GM23248 (cell line): Measurements from ENCODE around the gene DMRTA2. TPM values are rescaled to one million over a fixed set of nuclear protein-coding genes. Genes with fewer than 3 reads are reported as not detected.
A peak's percentile ranks its signal among the peaks of the same experiment; 100 is the strongest.
"Not testable (repeated sequence)": the region's sequence is repeated elsewhere in the genome, so short reads cannot be mapped to it uniquely, and the experiment has no call there.

Experiments
- DNase-seq: peaks from one replicate; pipeline ENCODE4 v3.0.0-alpha.2; 2015
- H2AFZ ChIP-seq: fragments of 200-600 bp; sonication (generic); 2 replicates; pipeline ENCODE4 v1.6.1; 2016; ENCODE audit warnings: antibody characterized with exemption
- H3F3A ChIP-seq: fragments of 200-600 bp; sonication (generic); 2 replicates; pipeline ENCODE4 v1.6.1; 2016; ENCODE audit warnings: mild to moderate bottlenecking, antibody characterized with exemption, mixed run types; ENCODE audit not compliant: insufficient read depth
- H3K27ac ChIP-seq: fragments of 200-600 bp; sonication (generic); 2 replicates; pipeline ENCODE4 v1.5.1; 2016; ENCODE audit warnings: mild to moderate bottlenecking
- H3K27me3 ChIP-seq: fragments of 200-600 bp; sonication (generic); replicated peaks from 2 replicates; pipeline ENCODE4 v1.6.1; 2016; ENCODE audit warnings: mild to moderate bottlenecking; ENCODE audit not compliant: insufficient read depth
- H3K36me3 ChIP-seq: fragments of 200-600 bp; sonication (generic); 2 replicates; pipeline ENCODE4 v1.6.1; 2016; ENCODE audit warnings: low read depth, mild to moderate bottlenecking
- H3K4me1 ChIP-seq: fragments of 200-600 bp; sonication (generic); 2 replicates; pipeline ENCODE4 v1.6.1; 2016; ENCODE audit warnings: mild to moderate bottlenecking; ENCODE audit not compliant: insufficient read depth
- H3K4me2 ChIP-seq: fragments of 200-600 bp; sonication (generic); one replicate; pipeline ENCODE4 v1.6.1; 2016; ENCODE audit warnings: mild to moderate bottlenecking; ENCODE audit not compliant: unreplicated experiment
- H3K4me3 ChIP-seq: fragments of 200-600 bp; sonication (generic); 2 replicates; pipeline ENCODE4 v1.5.1; 2016; ENCODE audit warnings: mild to moderate bottlenecking
- H3K79me2 ChIP-seq: fragments of 200-600 bp; sonication (generic); 2 replicates; pipeline ENCODE4 v1.6.1; 2016; ENCODE audit warnings: mild to moderate bottlenecking; ENCODE audit not compliant: insufficient read depth
- H3K9ac ChIP-seq: fragments of 200-600 bp; sonication (generic); 2 replicates; pipeline ENCODE4 v1.6.1; 2016; ENCODE audit warnings: mild to moderate bottlenecking
- H3K9me2 ChIP-seq: fragments of 200-600 bp; sonication (generic); 2 replicates; pipeline ENCODE4 v1.6.1; 2016; ENCODE audit warnings: mixed run types, mild to moderate bottlenecking, moderate library complexity; ENCODE audit not compliant: insufficient read depth
- H3K9me3 ChIP-seq: fragments of 200-600 bp; sonication (generic); one replicate; pipeline ENCODE4 v1.6.1; 2017; ENCODE audit warnings: low read depth
- H4K20me1 ChIP-seq: fragments of 200-600 bp; sonication (generic); 2 replicates; pipeline ENCODE4 v1.6.0; 2016; ENCODE audit not compliant: insufficient read depth
- EZH2 ChIP-seq: fragments of 200-600 bp; sonication (generic); IDR thresholded peaks from 2 replicates; pipeline ENCODE4 v1.6.1; 2018; ENCODE audit warnings: antibody characterized with exemption, mild to moderate bottlenecking; ENCODE audit not compliant: insufficient read depth, poor library complexity, severe bottlenecking
- EZH2phosphoT487 ChIP-seq: fragments of 200-600 bp; sonication (generic); IDR thresholded peaks from 2 replicates; pipeline ENCODE4 v1.6.1; 2018; ENCODE audit warnings: antibody characterized with exemption, moderate library complexity, mild to moderate bottlenecking, low read depth; ENCODE audit not compliant: insufficient read depth
- WGBS, 2 experiments: methylation state at CpG; one replicate each; pipeline ENCODE4 v1.1.6; 2015 to 2017; ENCODE audit warnings: low lambda C conversion rate in 2 of 2, low coverage in 1 of 2; ENCODE audit errors: missing lambda C conversion rate in 2 of 2; 5-methylcytosine and 5-hydroxymethylcytosine counted together
- in situ Hi-C: fragments of 300-500 bp; cut with MboI; formaldehyde crosslinking; loops from 2 replicates; pipeline ENCODE4 v1.15.0; 2020
- polyA plus RNA-seq: library from polyadenylated mRNA; unstranded; fragments of >200 nt; fragmentation: Nextera tagmentation; extraction: Ambion mirVana; gene quantifications from 2 replicates; pipeline ENCODE4 v1.2.1, GENCODE V29; 2016
- total RNA-seq: library from RNA; depleted of rRNA; stranded (reverse); fragments of >200 nt; shearing (Covaris generic); gene quantifications from 2 replicates; pipeline ENCODE4 v1.2.3, GENCODE V29; 2014

DMRTA2 gene
- total and polyA plus RNA-seq, 2 experiments from 2014 or later, result not detected

- Histone ChIP-seq H3K4me2 (no peak overlapping the region), H3F3A (no peaks in the 10 kb centered on the region), H4K20me1 (no peaks in the 10 kb centered on the region), H3K27me3 (peaks cover 79% of the 10 kb centered on the region), H3K4me3 (no peak overlapping the region), H3K9me3 (no peaks in the 10 kb centered on the region), H3K79me2 (no peaks in the 10 kb centered on the region), H3K4me1 (no peaks in the 10 kb centered on the region), H3K36me3 (no peaks in the 10 kb centered on the region), H3K9ac (no peak overlapping the region), H3K27ac (no peak overlapping the region), H3K9me2 (no peaks in the 10 kb centered on the region), H2AFZ (no peak overlapping the region)
- in situ Hi-C loops, result no loop called here
- TF ChIP-seq EZH2 (peak; percentile 35), EZH2phosphoT487 (no peak)
- WGBS, 2 experiments, result 23 to 27% methylated on average over 7 of the region's 7 CpGs
- DNase-seq, result no peak
Measured at GRCh38 chr1:50414853-50415234, 8.4 kb downstream of the DMRTA2 start.

- TF ChIP-seq EZH2 (no peak), EZH2phosphoT487 (no peak)
- Histone ChIP-seq H3K36me3 (no peaks in the 10 kb centered on the region), H3K79me2 (no peaks in the 10 kb centered on the region), H3K9me3 (no peaks in the 10 kb centered on the region), H3K27ac (no peak overlapping the region), H3K4me1 (no peaks in the 10 kb centered on the region), H3K4me2 (no peak overlapping the region), H3K4me3 (no peak overlapping the region), H2AFZ (no peak overlapping the region), H3K9ac (no peak overlapping the region), H3K9me2 (no peaks in the 10 kb centered on the region), H4K20me1 (no peaks in the 10 kb centered on the region), H3K27me3 (peaks cover 68% of the 10 kb centered on the region), H3F3A (no peaks in the 10 kb centered on the region)
- DNase-seq, result no peak
- 60 to 87% methylated on average over 1 of the region's 1 CpG for WGBS, 2 experiments
- in situ Hi-C loops, result no loop called here
Measured at GRCh38 chr1:50412813-50413476, 10.3 kb downstream of the DMRTA2 start.

GRCh38 chr1:50405814-50406213 is 17.4 kb downstream of the DMRTA2 start:
- H3K27me3 ChIP-seq, result peaks cover 12% of the 10 kb centered on the region
- H3K27ac ChIP-seq, result no peak overlapping the region
- no peak overlapping the region for H3K9ac ChIP-seq
- no peaks in the 10 kb centered on the region for H3K4me1 ChIP-seq
- H4K20me1 ChIP-seq, result no peaks in the 10 kb centered on the region
- 46 to 47% methylated on average over 4 of the region's 4 CpGs for WGBS, 2 experiments
- no peak overlapping the region for H3K4me2 ChIP-seq
- H3K9me2 ChIP-seq, result no peaks in the 10 kb centered on the region
- DNase-seq, result no peak
- H3K9me3 ChIP-seq, result no peaks in the 10 kb centered on the region
- in situ Hi-C loops, result no loop called here
- no peaks in the 10 kb centered on the region for H3K79me2 ChIP-seq
- H3K4me3 ChIP-seq, result no peak overlapping the region
- no peaks in the 10 kb centered on the region for H3F3A ChIP-seq
- H2AFZ ChIP-seq, result no peak overlapping the region
- no peaks in the 10 kb centered on the region for H3K36me3 ChIP-seq
- TF ChIP-seq EZH2phosphoT487 (no peak), EZH2 (no peak)

- H4K20me1 ChIP-seq, result no peaks in the 10 kb centered on the region
- no peak overlapping the region for H2AFZ ChIP-seq
- no peaks in the 10 kb centered on the region for H3K4me1 ChIP-seq
- H3K4me3 ChIP-seq, result no peak overlapping the region
- no peaks in the 10 kb centered on the region for H3K36me3 ChIP-seq
- H3K9me3 ChIP-seq, result no peaks in the 10 kb centered on the region
- 9 to 23% methylated on average over 2 of the region's 2 CpGs for WGBS, 2 experiments
- no peaks in the 10 kb centered on the region for H3F3A ChIP-seq
- in situ Hi-C loops, result no loop called here
- H3K9ac ChIP-seq, result no peak overlapping the region
- no peak overlapping the region for H3K4me2 ChIP-seq
- TF ChIP-seq EZH2 (no peak), EZH2phosphoT487 (no peak)
- H3K27me3 ChIP-seq, result peaks cover 6% of the 10 kb centered on the region; the same call in 1 of the 2 replicates
- H3K27ac ChIP-seq, result no peak overlapping the region
- H3K9me2 ChIP-seq, result no peaks in the 10 kb centered on the region
- no peak for DNase-seq
- no peaks in the 10 kb centered on the region for H3K79me2 ChIP-seq
Measured at GRCh38 chr1:50393522-50394120, 29.6 kb downstream of the DMRTA2 start.

- H3K4me3 ChIP-seq, in situ Hi-C loops, H3K4me2 ChIP-seq, H3K9ac ChIP-seq, H3F3A ChIP-seq, H3K9me2 ChIP-seq, H3K4me1 ChIP-seq, H3K27ac ChIP-seq, H3K36me3 ChIP-seq, H2AFZ ChIP-seq, H4K20me1 ChIP-seq, H3K79me2 ChIP-seq, H3K27me3 ChIP-seq, H3K9me3 ChIP-seq, DNase-seq: not testable (repeated sequence)
- WGBS, 2 experiments, result 78% methylated on average over 8 of the region's 33 CpGs; no CpG with 5 or more reads in 1 of the 2 experiments
Measured at GRCh38 chr1:50381551-50381950, 41.7 kb downstream of the DMRTA2 start.
